ENCODE measurements around the gene MMP23B. TPM values are rescaled to one million over a fixed set of nuclear protein-coding genes. Genes with fewer than 3 reads are reported as not detected.

Gene MMP23B
- polyA plus RNA-seq, 1 donor = 14.9 TPM

Other genes with a start within 250 kb of the MMP23B start
- 353 TPM for gene CCNL2, start 232.8 kb upstream of the MMP23B start, polyA plus RNA-seq (ENCODE audit: insufficient read length)
- gene MRPL20, start 224.9 kb upstream of the MMP23B start, polyA plus RNA-seq (ENCODE audit: insufficient read length) = 111 TPM
- gene ANKRD65, start 210.9 kb upstream of the MMP23B start, polyA plus RNA-seq (ENCODE audit: insufficient read length) = 8.5 TPM
- 36.0 TPM for gene VWA1, start 196.5 kb upstream of the MMP23B start, polyA plus RNA-seq (ENCODE audit: insufficient read length)
- gene ATAD3C, start 182.5 kb upstream of the MMP23B start, polyA plus RNA-seq (ENCODE audit: insufficient read length) = 1.7 TPM
- 19.5 TPM for gene ATAD3B, start 160.4 kb upstream of the MMP23B start, polyA plus RNA-seq (ENCODE audit: insufficient read length)
- 21.5 TPM for gene ATAD3A, start 120.0 kb upstream of the MMP23B start, polyA plus RNA-seq (ENCODE audit: insufficient read length)
- gene TMEM240, start 91.5 kb upstream of the MMP23B start, polyA plus RNA-seq (ENCODE audit: insufficient read length) = 3.7 TPM
- 82.2 TPM for gene SSU72, start 57.3 kb upstream of the MMP23B start, polyA plus RNA-seq (ENCODE audit: insufficient read length)
- 2.4 TPM for gene FNDC10, start 32.0 kb upstream of the MMP23B start, polyA plus RNA-seq (ENCODE audit: insufficient read length)
- 34.7 TPM for gene MIB2, start 16.7 kb upstream of the MMP23B start, polyA plus RNA-seq (ENCODE audit: insufficient read length)
- 44.5 TPM for gene CDK11B, start 26.8 kb downstream of the MMP23B start, polyA plus RNA-seq (ENCODE audit: insufficient read length)
- gene SLC35E2B, start 60.6 kb downstream of the MMP23B start, polyA plus RNA-seq (ENCODE audit: insufficient read length) = 87.3 TPM
- gene CDK11A, start 92.2 kb downstream of the MMP23B start, polyA plus RNA-seq (ENCODE audit: insufficient read length) = 33.9 TPM
- 44.3 TPM for gene NADK, start 146.3 kb downstream of the MMP23B start, polyA plus RNA-seq (ENCODE audit: insufficient read length)

All from left kidney (tissue), 1 donor.